HUDEP-2 (cell line): ENCODE measurements around the gene OR10AD1.
A peak's percentile ranks its signal among the peaks of the same experiment; 100 is the strongest.
"Not testable (repeated sequence)": the region's sequence is repeated elsewhere in the genome, so short reads cannot be mapped to it uniquely, and the experiment has no call there.

Experiments used
- DNase-seq, 76 experiments: peaks; one replicate each; lab custom pipeline; 2025; ENCODE audit not compliant: unreplicated experiment in 76 of 76; lab: John Stamatoyannopoulos, UW

OR10AD1 gene

DNA sequence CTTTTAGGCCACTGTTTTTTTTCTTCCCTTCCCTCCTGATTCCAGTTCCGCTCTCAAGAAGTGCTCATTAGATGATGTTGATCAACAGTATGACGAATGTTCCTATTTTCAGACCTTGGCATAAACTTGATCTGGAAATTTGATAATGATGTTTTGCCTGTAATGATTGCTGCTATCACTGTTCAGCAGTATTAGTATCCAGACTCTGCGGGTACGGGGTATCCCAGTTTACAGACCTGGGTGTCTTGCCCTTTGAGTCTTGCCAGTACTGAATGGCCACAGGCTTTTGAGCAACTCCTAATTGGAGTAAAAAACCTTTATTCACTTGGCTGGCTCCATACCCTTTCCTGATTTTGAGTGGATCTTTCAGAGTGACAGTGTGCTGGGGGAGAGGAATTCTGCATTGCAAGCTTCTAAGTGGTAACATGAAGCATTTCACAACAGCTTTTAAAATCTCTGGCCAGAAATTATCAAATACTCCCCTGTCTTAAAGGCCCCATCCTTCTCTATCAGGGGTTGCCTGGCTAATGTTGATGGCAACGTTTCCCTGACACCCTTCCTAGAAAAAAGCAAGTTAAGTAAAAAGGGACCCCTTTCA, 39.8 kb downstream of the OR10AD1 start:
- DNase-seq: no peak

DNA sequence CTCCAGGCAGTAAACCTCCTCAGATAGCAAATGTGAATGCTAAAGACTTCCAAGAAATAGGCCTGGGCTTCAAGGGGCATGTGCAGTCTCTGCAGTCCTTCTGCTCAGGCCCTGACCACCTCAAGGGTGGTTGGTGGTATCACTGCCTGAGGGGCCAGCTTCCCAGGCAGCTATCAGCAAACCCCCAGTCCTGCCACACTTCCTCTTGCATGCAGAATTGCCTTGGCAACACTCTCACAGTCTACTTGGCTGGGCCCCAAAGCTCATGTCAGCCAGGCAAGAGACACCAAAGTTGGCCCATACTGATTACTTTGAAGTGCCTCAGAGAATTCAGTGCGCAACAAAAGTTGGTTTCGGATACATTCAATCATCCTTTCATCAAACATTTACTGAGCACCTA, 42.3 kb downstream of the OR10AD1 start:
- peak in 73 of 76 experiments; percentile 9 to 87 (median 73) for DNase-seq

DNA sequence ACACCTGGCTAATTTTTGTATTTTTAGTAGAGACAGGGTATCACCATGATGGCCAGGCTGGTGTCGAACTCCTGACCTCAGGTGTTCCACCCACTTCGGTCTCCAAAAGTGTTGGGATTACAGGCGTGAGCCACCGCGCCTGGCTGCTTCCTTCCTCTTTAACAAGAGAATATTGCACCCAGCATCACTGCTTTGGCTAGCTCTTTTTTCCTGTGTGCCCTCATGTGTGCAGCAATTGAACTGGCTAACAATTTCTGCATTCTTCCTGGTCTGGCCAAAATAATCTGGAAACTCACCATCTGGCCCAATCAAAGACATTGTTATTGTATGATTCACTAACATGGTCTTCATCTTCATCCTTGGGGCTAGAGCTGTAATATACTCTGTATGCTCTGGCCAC, 43.0 kb downstream of the OR10AD1 start:
- no peak for DNase-seq

DNA sequence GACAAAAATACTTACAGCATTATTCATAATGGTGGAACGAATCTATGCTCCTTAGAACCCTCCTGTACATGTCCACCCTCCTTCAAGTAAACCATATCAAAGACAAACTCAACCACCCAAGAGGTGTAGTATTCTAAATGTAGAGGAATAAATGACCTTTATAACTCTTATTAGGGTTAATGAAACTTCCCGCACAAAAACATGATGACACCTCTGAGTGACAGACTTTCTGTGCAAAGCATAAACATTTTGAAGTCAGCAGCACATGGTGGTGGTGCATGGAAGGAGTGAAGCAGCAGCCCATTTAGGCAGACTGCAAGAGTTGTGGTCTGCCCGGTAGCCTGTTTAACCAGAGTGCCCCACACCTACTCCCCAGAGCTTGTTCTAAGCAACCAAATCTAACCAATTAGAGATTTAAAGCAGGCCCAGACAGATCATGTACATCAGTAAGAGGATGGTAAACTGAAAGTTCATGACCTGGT, 45.2 kb downstream of the OR10AD1 start:
- peak in 1 of 76 experiments; percentile 22 for DNase-seq

DNA sequence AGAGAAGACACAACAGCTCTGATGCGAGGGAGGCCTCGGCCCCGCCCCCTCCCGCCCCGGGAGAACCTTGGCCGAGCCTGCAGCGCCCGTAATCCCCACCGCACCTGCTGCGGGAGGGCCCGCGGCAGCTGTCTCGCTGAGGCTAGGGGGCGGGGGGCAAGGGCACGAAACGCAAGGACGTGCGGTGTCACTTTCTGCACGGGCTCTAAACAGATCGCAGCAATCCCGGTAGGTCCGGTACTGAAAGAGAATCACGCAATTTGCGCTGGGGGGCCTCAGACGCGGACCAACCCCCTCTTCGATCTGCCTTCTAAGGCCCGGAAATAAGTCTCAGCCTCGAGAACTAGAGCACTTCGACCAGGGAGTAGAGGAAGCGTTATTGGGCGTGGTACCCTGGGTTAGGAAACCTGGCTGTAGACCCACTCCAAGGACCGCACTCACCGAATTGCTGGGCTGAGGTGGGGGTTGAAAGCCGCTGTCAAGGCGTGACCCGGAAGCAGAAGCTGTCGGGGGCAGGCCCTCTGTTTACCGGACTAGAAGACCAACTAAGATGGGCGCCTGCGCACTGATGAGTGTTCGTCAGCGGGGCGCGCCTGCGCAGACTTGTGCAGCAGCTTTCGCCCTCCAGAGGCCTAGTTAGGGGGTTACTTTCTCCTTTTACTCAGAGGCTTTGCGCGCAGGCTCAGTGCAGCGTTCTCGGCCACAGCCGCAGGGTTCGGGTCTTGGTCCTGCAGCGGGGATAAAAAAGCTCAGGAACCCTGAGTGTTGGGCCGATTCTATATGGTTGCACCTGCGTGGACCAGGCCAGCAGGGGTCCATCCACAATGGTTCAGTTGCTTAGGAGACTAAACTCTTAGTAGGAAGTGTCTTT, 45.8 kb downstream of the OR10AD1 start, which contains the start of gene ASB8:
TSS of gene ASB8 (minus strand) at position 498 of the 871 bp plus-strand sequence. CDS start 4,019 bp downstream, outside the sequence.
- DNase-seq: peak; percentile 45 to 98 (median 95)

DNA sequence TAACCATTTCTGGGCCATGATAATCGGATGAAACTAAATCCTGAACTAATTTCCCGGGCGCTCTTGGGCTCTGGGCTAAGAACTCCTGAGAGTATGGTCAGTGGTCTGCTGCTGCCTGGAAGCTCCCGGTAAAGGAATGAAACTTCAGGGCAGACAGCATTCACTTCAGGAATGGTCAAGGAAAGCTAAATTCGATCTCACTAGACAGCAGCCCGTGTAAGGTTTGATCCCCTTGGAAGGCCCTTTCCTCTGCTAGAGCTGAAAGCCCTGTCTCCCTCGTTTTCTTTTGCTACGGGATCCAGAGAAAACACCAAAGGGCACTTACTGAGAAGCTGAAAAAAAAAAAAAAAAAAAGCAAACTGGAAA, 46.5 kb downstream of the OR10AD1 start:
- DNase-seq: no peak

DNA sequence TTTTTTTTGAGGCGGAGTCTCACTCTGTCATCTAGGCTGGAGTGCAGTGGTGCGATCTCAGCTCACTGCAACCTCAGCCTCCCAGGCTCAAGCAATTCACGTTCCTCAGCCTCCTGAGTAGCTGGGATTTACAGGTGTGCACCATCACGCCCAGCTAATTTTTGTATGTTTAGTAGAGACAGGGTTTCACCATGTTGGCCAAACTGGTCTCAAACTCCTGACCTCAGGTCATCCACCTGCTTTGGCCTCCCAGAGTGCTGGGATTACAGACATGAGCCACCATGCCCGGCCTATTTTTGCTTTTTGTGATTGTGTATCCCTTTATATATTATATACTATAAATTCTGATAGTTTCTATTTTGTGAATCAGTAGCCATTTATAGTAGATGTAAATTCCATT, 47.3 kb downstream of the OR10AD1 start:
- not testable (repeated sequence) for DNase-seq
